Left lung (tissue), 10 donors: Measurements from ENCODE around the gene C1QTNF1. TPM values are rescaled to one million over a fixed set of nuclear protein-coding genes. Genes with fewer than 3 reads are reported as not detected.
A peak's percentile ranks its signal among the peaks of the same experiment; 100 is the strongest.

Source experiments
- ATAC-seq: fragments of 200-7000 bp; cut with Tn5 transposase; one replicate; pipeline ENCODE4 v1.9.1; 2020; ENCODE audit warnings: moderate library complexity
- DNase-seq, 4 donors: peaks; one replicate each; pipeline ENCODE4 v3.0.0-alpha.2; 2013 to 2020
- H3K27ac ChIP-seq, 2 donors: fragments of 200-600 bp; sonication (generic) in 1 of 2; one replicate each; pipeline versions ENCODE4 v1.5.0 to v1.8.0; 2020 to 2021
- H3K27me3 ChIP-seq, 2 donors: fragments of 200-600 bp; sonication (generic) in 1 of 2; one replicate each; pipeline versions ENCODE4 v1.5.0 to v1.8.0; 2020 to 2021
- H3K36me3 ChIP-seq, 2 donors: fragments of 200-600 bp; sonication (generic) in 1 of 2; one replicate each; pipeline versions ENCODE4 v1.5.0 to v1.8.0; 2020 to 2021
- H3K4me1 ChIP-seq, 2 donors: fragments of 200-600 bp; one replicate each; pipeline ENCODE4 v1.8.0; 2021
- H3K4me3 ChIP-seq, 2 donors: fragments of 200-600 bp; sonication (generic) in 1 of 2; one replicate each; pipeline versions ENCODE4 v1.5.0 to v1.8.0; 2020 to 2021; ENCODE audit warnings: mild to moderate bottlenecking in 1 of 2
- H3K9me3 ChIP-seq, 2 donors: fragments of 200-600 bp; sonication (generic) in 1 of 2; one replicate each; pipeline versions ENCODE4 v1.5.0 to v1.8.0; 2020 to 2021
- CTCF ChIP-seq, 2 donors: fragments of 200-600 bp; sonication (generic) in 1 of 2; IDR thresholded peaks; one replicate each; pipeline versions ENCODE4 v1.5.0 to v1.8.0; 2021; ENCODE audit warnings: antibody characterized with exemption in 2 of 2
- intact Hi-C, 2 donors: fragments of 100-400 bp; cut with DNase I; formaldehyde crosslinking; loops; one replicate each; pipeline versions ENCODE4 v1.11.2 to v1.14.2; 2022
- polyA plus RNA-seq, 6 donors: library from polyadenylated mRNA; unstranded; fragments of 120-200 nt; gene quantifications; one replicate each; pipeline ENCODE4 v1.2.1, GENCODE V29; 2013; ENCODE audit not compliant: insufficient read length in 6 of 6
- total RNA-seq, 2 donors: library from RNA; stranded (reverse); fragmentation: NEBNext Ultra II Directional; extraction: Animal tissue kit (Norgen Biotek cat#: 25700); gene quantifications; one replicate each; pipeline ENCODE4 v1.2.1, GENCODE V29; 2021
- donor health status: DM: no; HTN: yes; CAD: no.
- donor health status: DM: no; HTN: no; CAD: no.

The C1QTNF1 gene
- total and polyA plus RNA-seq, 8 donors = 1.4 to 31.4 (median 2.2) TPM

DNA sequence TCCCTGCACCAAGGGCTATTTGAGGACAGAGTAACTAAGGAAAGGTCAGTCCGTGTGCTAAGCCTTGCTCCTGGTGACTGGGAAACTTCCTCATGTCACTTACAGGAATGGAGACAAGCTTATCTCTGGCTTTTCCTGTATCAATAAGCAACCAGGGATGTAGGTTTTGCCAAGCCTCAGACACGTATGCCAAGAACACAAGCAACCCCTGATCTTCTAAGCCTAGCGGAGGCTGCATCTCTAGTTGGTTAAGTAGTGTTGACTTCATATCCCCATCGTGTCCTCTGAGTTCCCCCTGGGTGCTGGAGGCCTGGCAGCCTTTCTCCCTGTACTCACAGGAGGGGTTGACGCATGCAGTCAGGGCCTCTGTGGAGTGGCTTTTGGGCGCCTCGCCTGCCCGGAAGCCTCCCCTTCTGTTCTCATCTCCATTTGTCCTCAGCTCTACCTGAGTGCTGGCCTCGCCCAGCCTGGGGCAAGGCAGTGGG is 1.4 kb upstream of the C1QTNF1 start:
- intact Hi-C loops = no loop called here
- TF ChIP-seq CTCF (IDR thresholded peaks at IDR 0.05) = no peak
- peaks cover 0 to 60% of the 10 kb centered on the region in 2 donors for H3K27me3 ChIP-seq
- H3K27ac ChIP-seq = peak overlapping the region in 1 of 2 donors; percentile 55
- ATAC-seq = peak; percentile 32
- DNase-seq = no peak
- no peak overlapping the region for H3K4me3 ChIP-seq
- no peaks in the 10 kb centered on the region for H3K9me3 ChIP-seq
- peaks cover 31 to 65% of the 10 kb centered on the region in 2 donors for H3K4me1 ChIP-seq
- no peaks in the 10 kb centered on the region for H3K36me3 ChIP-seq

GRCh38 chr17:79023180-79023705 is 726 bp upstream of the C1QTNF1 start:
- DNase-seq (no peak), ATAC-seq (no peak)
- H3K36me3 ChIP-seq = no peaks in the 10 kb centered on the region
- intact Hi-C loops = no loop called here
- no peak for TF ChIP-seq CTCF (IDR thresholded peaks at IDR 0.05)
- no peak overlapping the region for H3K4me3 ChIP-seq
- H3K27me3 ChIP-seq = peaks cover 0 to 67% of the 10 kb centered on the region in 2 donors
- no peak overlapping the region for H3K27ac ChIP-seq
- peaks cover 33 to 72% of the 10 kb centered on the region in 2 donors for H3K4me1 ChIP-seq
- H3K9me3 ChIP-seq = no peaks in the 10 kb centered on the region

- TF ChIP-seq CTCF (IDR thresholded peaks at IDR 0.05) = no peak
- intact Hi-C loops = no loop called here
Measured at GRCh38 chr17:79024901-79025737, 1.1 kb downstream of the C1QTNF1 start.

GRCh38 chr17:79026376-79027273 is 2.7 kb downstream of the C1QTNF1 start:
- no peaks in the 10 kb centered on the region for H3K9me3 ChIP-seq
- DNase-seq (no peak), ATAC-seq (no peak)
- intact Hi-C loops = no loop called here
- peaks cover 0 to 82% of the 10 kb centered on the region in 2 donors for H3K27me3 ChIP-seq
- no peaks in the 10 kb centered on the region for H3K36me3 ChIP-seq
- TF ChIP-seq CTCF (IDR thresholded peaks at IDR 0.05) = no peak
- H3K27ac ChIP-seq = no peak overlapping the region
- H3K4me1 ChIP-seq = peaks cover 30 to 58% of the 10 kb centered on the region in 2 donors
- H3K4me3 ChIP-seq = no peak overlapping the region

More at GRCh38 chr17:79024901-79025737, 1.1 kb downstream of the C1QTNF1 start:
- Histone ChIP-seq H3K4me3 (peak overlapping the region in 1 of 2 donors; percentile 54), H3K36me3 (no peaks in the 10 kb centered on the region), H3K4me1 (peaks cover 31 to 63% of the 10 kb centered on the region in 2 donors), H3K27me3 (peaks cover 0 to 81% of the 10 kb centered on the region in 2 donors), H3K27ac (no peak overlapping the region), H3K9me3 (no peaks in the 10 kb centered on the region)
- ATAC-seq (no peak), DNase-seq (peak in 1 of 4 donors; percentile 29)
